Endodermal cell (in vitro differentiated cells): ENCODE results near the gene MT2A. TPM values are rescaled to one million over a fixed set of nuclear protein-coding genes. Genes with fewer than 3 reads are reported as not detected.

ENCODE experiments used
- DNase-seq: peaks from one replicate; pipeline ENCODE4 v3.0.0-alpha.2; 2017
- H3K27ac ChIP-seq: 2 replicates; pipeline ENCODE4 v1.5.1; 2013; ENCODE audit warnings: mild to moderate bottlenecking, low read depth, low read length, moderate library complexity
- H3K27me3 ChIP-seq: 2 replicates; pipeline ENCODE4 v1.6.1; 2013; ENCODE audit warnings: mild to moderate bottlenecking, low read length, moderate library complexity; ENCODE audit not compliant: insufficient read depth, control insufficient read depth, poor library complexity, severe bottlenecking
- H3K36me3 ChIP-seq: 2 replicates; pipeline ENCODE4 v1.7.0; 2013; ENCODE audit warnings: mild to moderate bottlenecking, low read length, moderate library complexity; ENCODE audit not compliant: control insufficient read depth, insufficient read depth
- H3K4me1 ChIP-seq: one replicate; pipeline ENCODE4 v1.7.0; 2013; ENCODE audit warnings: low read length; ENCODE audit not compliant: control insufficient read depth, insufficient read depth
- H3K4me3 ChIP-seq: 2 replicates; pipeline ENCODE4 v1.5.1; 2013; ENCODE audit warnings: mild to moderate bottlenecking, low read length, moderate library complexity
- H3K9ac ChIP-seq: 2 replicates; pipeline ENCODE4 v1.6.1; 2013; ENCODE audit warnings: mild to moderate bottlenecking, low read length, moderate library complexity; ENCODE audit not compliant: poor library complexity, severe bottlenecking; ENCODE audit errors: extremely low read depth
- H3K9me3 ChIP-seq: 2 replicates; pipeline ENCODE4 v1.6.1; 2013; ENCODE audit warnings: mild to moderate bottlenecking, low read length, moderate library complexity; ENCODE audit not compliant: control insufficient read depth
- H3K27ac Mint-ChIP-seq: 2 replicates; pipeline ENCODE4 v1.8.0; 2020; ENCODE audit warnings: mixed read lengths
- H3K27me3 Mint-ChIP-seq: 2 replicates; pipeline ENCODE4 v1.8.0; 2021; ENCODE audit warnings: mild to moderate bottlenecking, mixed read lengths; ENCODE audit not compliant: insufficient read depth
- H3K36me3 Mint-ChIP-seq: 2 replicates; pipeline ENCODE4 v1.8.0; 2020; ENCODE audit warnings: low read depth, mixed read lengths
- H3K4me1 Mint-ChIP-seq: 2 replicates; pipeline ENCODE4 v1.8.0; 2020; ENCODE audit warnings: mixed read lengths
- H3K4me3 Mint-ChIP-seq: 2 replicates; pipeline ENCODE4 v1.8.0; 2020; ENCODE audit warnings: mild to moderate bottlenecking, moderate library complexity, mixed read lengths
- H3K9me3 Mint-ChIP-seq: 2 replicates; pipeline ENCODE4 v1.8.0; 2020; ENCODE audit warnings: mild to moderate bottlenecking, mixed read lengths
- WGBS, 2 experiments: methylation state at CpG; one replicate each; pipeline versions ENCODE4 v1.1.5 to v1.1.7; 2013; ENCODE audit warnings: missing lambda C conversion rate in 2 of 2, mixed read lengths in 1 of 2; ENCODE audit not compliant: insufficient coverage in 1 of 2, insufficient read length in 1 of 2; 5-methylcytosine and 5-hydroxymethylcytosine counted together
- total RNA-seq, 2 donors: library from RNA; stranded (reverse); fragmentation: NEBNext Ultra II Directional in 1 of 2; extraction: Animal tissue kit (Norgen Biotek cat#: 25700) in 1 of 2; gene quantifications; 2 replicates in 1 of 2; 3 replicates in 1 of 2; pipeline ENCODE4 v1.2.1, GENCODE V29; 2021
- TF ChIP-seq, protein P1 (sequence below): fragments of 200-600 bp; sonication (generic); conservative IDR thresholded peaks from 2 replicates; pipeline ENCODE4 v1.5.0; 2021; ENCODE audit warnings: antibody characterized with exemption, mild to moderate bottlenecking

MT2A gene
- total RNA-seq, 2 donors from 2014 or later = 6.8 TPM; not detected in 1

DNA sequence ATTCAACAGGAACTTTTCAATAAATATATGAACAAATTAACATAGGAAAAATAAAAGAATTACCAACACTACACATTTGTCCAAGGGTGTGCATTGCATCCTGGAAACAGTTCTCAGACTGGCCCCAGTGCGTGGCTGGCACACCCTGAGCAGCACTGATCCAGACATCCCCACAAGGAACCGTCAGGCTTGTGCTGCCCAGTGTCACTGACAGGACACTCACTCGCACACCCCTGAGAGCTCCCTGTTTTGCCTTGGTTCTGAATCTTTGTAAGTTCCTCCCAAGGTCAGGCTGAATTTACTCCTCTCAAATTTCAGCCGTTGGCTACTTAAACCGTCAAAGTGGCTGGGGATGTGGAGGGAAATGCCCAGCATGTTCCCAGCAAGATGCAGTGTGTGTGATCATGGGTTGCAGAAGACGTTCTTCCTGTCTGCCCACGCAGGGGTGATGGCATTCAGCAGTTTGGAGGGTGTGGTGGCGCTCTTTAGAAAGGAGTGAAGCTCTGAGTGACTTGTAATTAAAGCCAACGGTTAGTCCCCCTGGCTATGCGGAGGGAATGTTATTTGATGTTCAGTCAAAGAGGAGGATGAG, 1.7 kb downstream of the MT2A start:
- DNase-seq = no peak
- Histone ChIP-seq H3K36me3 (no peaks in the 10 kb centered on the region), H3K27ac (no peak overlapping the region), H3K9ac (no peak overlapping the region), H3K27me3 (peaks cover 70% of the 10 kb centered on the region), H3K9me3 (no peaks in the 10 kb centered on the region), H3K4me3 (no peak overlapping the region), H3K4me1 (no peaks in the 10 kb centered on the region)
- peaks cover 79% of the 10 kb centered on the region for H3K27me3 Mint-ChIP-seq
- TF ChIP-seq, protein P1, sequence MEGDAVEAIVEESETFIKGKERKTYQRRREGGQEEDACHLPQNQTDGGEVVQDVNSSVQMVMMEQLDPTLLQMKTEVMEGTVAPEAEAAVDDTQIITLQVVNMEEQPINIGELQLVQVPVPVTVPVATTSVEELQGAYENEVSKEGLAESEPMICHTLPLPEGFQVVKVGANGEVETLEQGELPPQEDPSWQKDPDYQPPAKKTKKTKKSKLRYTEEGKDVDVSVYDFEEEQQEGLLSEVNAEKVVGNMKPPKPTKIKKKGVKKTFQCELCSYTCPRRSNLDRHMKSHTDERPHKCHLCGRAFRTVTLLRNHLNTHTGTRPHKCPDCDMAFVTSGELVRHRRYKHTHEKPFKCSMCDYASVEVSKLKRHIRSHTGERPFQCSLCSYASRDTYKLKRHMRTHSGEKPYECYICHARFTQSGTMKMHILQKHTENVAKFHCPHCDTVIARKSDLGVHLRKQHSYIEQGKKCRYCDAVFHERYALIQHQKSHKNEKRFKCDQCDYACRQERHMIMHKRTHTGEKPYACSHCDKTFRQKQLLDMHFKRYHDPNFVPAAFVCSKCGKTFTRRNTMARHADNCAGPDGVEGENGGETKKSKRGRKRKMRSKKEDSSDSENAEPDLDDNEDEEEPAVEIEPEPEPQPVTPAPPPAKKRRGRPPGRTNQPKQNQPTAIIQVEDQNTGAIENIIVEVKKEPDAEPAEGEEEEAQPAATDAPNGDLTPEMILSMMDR = no peak
- H3K4me3 Mint-ChIP-seq = no peak overlapping the region
- 30 to 38% methylated on average over 10 of the region's 10 CpGs for WGBS, 2 experiments
- H3K9me3 Mint-ChIP-seq = no peaks in the 10 kb centered on the region
- H3K36me3 Mint-ChIP-seq = no peaks in the 10 kb centered on the region
- no peak overlapping the region for H3K27ac Mint-ChIP-seq
- peaks cover 18% of the 10 kb centered on the region for H3K4me1 Mint-ChIP-seq

DNA sequence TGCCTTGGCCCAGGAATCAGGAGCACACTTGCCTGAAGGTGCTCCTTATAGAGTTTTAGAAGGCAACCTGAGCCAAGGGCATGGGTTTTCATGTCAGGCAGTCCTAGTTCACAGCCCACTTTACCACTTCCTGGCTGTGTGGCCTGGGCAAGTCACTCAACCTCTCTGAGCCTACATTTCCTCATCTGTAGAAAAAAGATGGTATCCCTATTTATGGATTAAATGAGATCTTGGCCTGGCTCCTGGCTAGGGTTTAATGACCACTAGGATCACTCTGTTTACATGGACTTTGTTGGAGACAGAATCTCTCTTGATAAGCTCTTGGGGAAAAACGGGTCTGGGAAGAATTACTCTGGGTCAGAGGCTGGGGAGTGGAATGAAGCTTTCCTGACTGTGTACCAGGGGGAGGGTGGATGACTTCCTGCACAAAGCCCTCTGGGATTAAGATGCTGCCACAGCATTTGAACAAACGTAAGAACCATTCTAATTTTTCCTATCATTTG, 2.3 kb downstream of the MT2A start:
- 82 to 100% methylated on average over 2 of the region's 2 CpGs for WGBS, 2 experiments
- H3K4me3 ChIP-seq = no peak overlapping the region
- H3K4me1 ChIP-seq = no peaks in the 10 kb centered on the region
- TF ChIP-seq, protein P1 = no peak
- Mint-ChIP-seq H3K27me3 (peaks cover 82% of the 10 kb centered on the region), H3K36me3 (no peaks in the 10 kb centered on the region), H3K4me3 (no peak overlapping the region), H3K9me3 (no peaks in the 10 kb centered on the region), H3K27ac (no peak overlapping the region), H3K4me1 (peaks cover 18% of the 10 kb centered on the region)
- no peak for DNase-seq
- no peaks in the 10 kb centered on the region for H3K36me3 ChIP-seq
- H3K9me3 ChIP-seq = no peaks in the 10 kb centered on the region
- H3K9ac ChIP-seq = no peak overlapping the region
- H3K27ac ChIP-seq = no peak overlapping the region
- peaks cover 70% of the 10 kb centered on the region for H3K27me3 ChIP-seq

DNA sequence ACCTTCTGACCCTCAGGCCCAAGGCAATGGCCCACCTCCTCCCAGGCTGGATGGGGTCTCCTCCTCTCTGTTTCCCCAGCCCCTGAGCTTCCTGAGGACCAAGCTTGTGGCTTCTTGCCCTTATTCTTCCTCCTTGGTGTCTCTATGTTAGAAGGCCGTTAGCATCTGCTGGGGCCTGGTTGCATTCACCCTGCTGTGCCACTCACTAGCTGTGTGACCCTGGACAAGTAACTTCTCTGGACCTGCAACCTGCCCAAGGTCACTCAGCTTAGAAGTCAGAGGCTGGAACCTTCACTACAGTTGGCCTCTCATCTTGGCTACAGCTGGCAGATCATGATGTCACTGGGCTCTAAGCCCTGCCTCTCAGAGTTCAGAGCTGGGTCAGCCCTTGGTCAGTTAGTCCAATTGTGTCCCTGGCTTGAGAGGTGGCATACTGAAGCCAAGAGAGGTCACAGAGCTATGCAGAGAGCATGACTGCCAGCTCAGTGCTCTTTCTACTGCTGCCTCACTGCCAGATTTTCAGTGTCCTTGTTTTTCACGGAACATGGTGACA, 3.0 kb downstream of the MT2A start:
- peaks cover 83% of the 10 kb centered on the region for H3K27me3 Mint-ChIP-seq
- H3K27ac ChIP-seq = no peak overlapping the region
- 83 to 88% methylated on average over 1 to 2 of the region's 2 CpGs for WGBS, 2 experiments

More for the DNA sequence above, 3.0 kb downstream of the MT2A start:
- Histone ChIP-seq H3K4me3 (no peak overlapping the region), H3K9me3 (no peaks in the 10 kb centered on the region), H3K27me3 (peaks cover 75% of the 10 kb centered on the region), H3K4me1 (no peaks in the 10 kb centered on the region), H3K36me3 (no peaks in the 10 kb centered on the region), H3K9ac (no peak overlapping the region)
- no peak overlapping the region for H3K4me3 Mint-ChIP-seq
- no peak overlapping the region for H3K27ac Mint-ChIP-seq
- peaks cover 18% of the 10 kb centered on the region for H3K4me1 Mint-ChIP-seq
- no peak for DNase-seq
- H3K9me3 Mint-ChIP-seq = no peaks in the 10 kb centered on the region
- TF ChIP-seq, protein P1 = no peak
- H3K36me3 Mint-ChIP-seq = no peaks in the 10 kb centered on the region
